ENCODE results near the gene LTB.

- TF ChIP-seq CTCF (IDR thresholded peaks at IDR 0.05; ENCODE audit: low read length) (no peak), EZH2 (IDR thresholded peaks at IDR 0.05; ENCODE audit: borderline replicate concordance, low read length) (no peak)
These were observed 40.5 kb upstream of the LTB start for GRCh38 chr6:31622684-31623091.
